ENCODE data around the gene USP40. TPM values are rescaled to one million over a fixed set of nuclear protein-coding genes. Genes with fewer than 3 reads are reported as not detected.

Gene USP40
- total and polyA plus RNA-seq, 7 experiments from 2014 or later, result 3.9 to 24.3 (median 16.4) TPM

DNA sequence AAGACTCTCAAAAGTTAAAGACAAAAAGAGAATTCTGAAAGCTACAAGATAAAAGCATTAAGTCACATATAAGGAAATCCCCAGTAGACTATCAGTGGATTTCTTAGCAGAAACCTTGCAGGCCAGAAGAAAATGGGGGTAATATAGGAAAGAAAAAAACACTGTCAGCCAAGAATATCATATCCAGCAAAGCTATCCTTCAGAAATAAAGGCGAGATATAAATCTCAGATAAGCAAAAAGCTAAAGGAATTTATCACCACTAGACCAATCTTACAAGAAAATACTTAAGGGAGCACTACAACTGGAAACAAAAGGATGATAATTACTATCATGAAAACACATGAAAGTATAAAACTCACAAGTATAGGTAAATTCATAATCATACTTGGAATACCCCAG, 63.1 kb downstream of the USP40 start:
- Histone ChIP-seq H3K9me3 (ENCODE audit: control insufficient read depth in 2 of 3, low read length in 3 of 3) (peaks cover 0 to 20% (median 5%) of the 10 kb centered on the region in 3 experiments), H3K27me3 (ENCODE audit: control insufficient read depth in 2 of 2, insufficient read depth in 2 of 2, low read length in 2 of 2) (no peaks in the 10 kb centered on the region), H3K27ac (ENCODE audit: low read depth, low read length) (no peak overlapping the region), H3K36me3 (ENCODE audit: control insufficient read depth in 2 of 3, insufficient read depth in 3 of 3, low read length in 3 of 3) (peaks cover 0 to 5% (median 0%) of the 10 kb centered on the region in 3 experiments), H3K4me3 (ENCODE audit: low read length) (no peak overlapping the region), H3K4me1 (ENCODE audit: control insufficient read depth in 2 of 2, insufficient read depth in 2 of 2, low read length in 2 of 2) (no peaks in the 10 kb centered on the region)
- peaks cover 0 to 19% (median 0%) of the 10 kb centered on the region in 7 donors for H3K4me1 Mint-ChIP-seq
- no peak overlapping the region for H3K27ac Mint-ChIP-seq
- H3K27me3 Mint-ChIP-seq, result no peaks in the 10 kb centered on the region
- H3K36me3 Mint-ChIP-seq, result peaks cover 41 to 88% (median 76%) of the 10 kb centered on the region in 5 donors
- H3K4me3 Mint-ChIP-seq, result no peak overlapping the region
- DNase-seq (no peak), ATAC-seq (no peak)
- H3K9me3 Mint-ChIP-seq, result peaks cover 10 to 52% (median 31%) of the 10 kb centered on the region in 11 donors
- ChIA-PET POLR2A (interaction anchor here (0.6 kb wide), 1 partner anchor 803 kb away, joined by 4 read pairs; no protein-coding TSS in a partner anchor), CTCF (no interaction called here)
- intact Hi-C loops (cut with micrococcal nuclease), result no loop called here

DNA sequence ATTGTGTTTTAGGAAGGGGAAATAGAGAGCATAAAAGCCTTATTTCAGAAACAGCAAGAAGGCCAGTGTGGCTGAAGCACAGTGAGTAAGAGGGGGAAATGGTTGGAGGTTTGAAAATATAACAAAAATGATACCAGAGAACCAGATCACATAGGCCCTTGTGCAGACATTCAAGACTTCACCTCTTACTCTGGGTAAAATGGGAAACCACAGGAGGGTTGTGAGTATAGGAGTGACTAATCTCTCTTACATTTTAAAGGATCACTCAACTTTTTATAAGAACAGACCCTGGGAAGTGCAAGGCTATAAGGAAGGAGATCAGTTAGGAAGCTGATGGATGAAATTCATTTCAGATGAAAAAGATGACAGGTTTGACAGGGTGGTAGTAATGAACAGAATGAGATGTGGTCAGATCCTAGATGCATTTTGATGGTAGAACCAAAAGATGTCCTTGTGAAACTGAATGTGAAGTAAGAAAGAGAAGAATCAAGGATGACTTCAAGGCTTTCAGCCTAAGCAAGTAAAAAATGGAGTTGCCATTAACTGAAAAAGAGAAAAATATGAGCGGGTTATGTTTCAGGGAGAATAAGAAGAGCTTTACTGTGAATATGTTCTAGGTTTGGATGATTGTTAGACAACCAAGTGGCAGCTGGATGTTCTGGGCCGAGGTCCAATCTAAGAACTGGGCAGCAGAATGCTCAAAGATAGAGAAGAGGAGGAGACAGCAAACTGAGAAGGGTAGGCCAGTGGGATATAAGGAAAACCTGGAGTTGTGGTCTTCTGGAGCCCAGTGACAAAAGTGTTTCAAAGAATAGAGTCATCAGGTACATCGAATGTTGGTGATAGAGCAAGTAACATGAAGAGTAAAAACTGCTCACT, 65.1 kb downstream of the USP40 start:
- no peak overlapping the region for H3K27ac ChIP-seq (ENCODE audit: low read depth, low read length)
- H3K36me3 Mint-ChIP-seq, result peaks cover 41 to 92% (median 74%) of the 10 kb centered on the region in 5 donors

DNA sequence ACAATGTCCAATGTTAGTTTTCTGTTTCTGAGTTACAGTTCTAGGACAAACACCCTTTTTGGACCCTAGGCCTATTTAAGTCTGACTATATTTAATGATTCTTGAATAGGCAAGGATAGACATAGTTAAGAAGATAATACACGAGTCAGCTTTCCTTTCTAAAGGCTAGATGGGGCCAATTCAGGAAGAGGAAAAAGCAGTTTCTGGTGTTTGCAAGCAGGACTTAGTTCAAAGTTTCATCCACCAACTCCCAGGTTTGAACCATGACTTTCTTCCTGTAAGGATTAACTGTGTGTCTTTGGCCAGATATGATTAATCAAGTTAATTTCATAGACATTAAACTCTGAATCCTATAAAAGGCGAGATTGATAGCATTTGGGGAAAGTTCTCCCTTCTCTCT, 66.7 kb downstream of the USP40 start:
- CTCF ChIA-PET, result interaction anchor here (0.5 kb wide), 1 partner anchor 29 kb away, joined by 4 read pairs; no protein-coding TSS in a partner anchor
- H3K36me3 Mint-ChIP-seq, result peaks cover 35 to 84% (median 63%) of the 10 kb centered on the region in 5 donors
- no peaks in the 10 kb centered on the region for H3K27me3 Mint-ChIP-seq

More for the DNA sequence above, 65.1 kb downstream of the USP40 start:
- Mint-ChIP-seq H3K9me3 (peaks cover 10 to 51% (median 30%) of the 10 kb centered on the region in 11 donors), H3K27me3 (no peaks in the 10 kb centered on the region), H3K27ac (peak overlapping the region in 1 of 9 donors; percentile 16), H3K4me1 (peaks cover 0 to 23% (median 0%) of the 10 kb centered on the region in 7 donors), H3K4me3 (no peak overlapping the region)
- CTCF ChIA-PET, result no interaction called here
- intact Hi-C loops (cut with micrococcal nuclease), result no loop called here
- ATAC-seq (no peak), DNase-seq (no peak)
- no peaks in the 10 kb centered on the region for H3K27me3 ChIP-seq (ENCODE audit: control insufficient read depth in 2 of 2, insufficient read depth in 2 of 2, low read length in 2 of 2)
- no peaks in the 10 kb centered on the region for H3K4me1 ChIP-seq (ENCODE audit: control insufficient read depth in 2 of 2, insufficient read depth in 2 of 2, low read length in 2 of 2)
- POLR2A ChIA-PET, result interaction anchor here (0.8 kb wide), 1 partner anchor 284 kb away, joined by 3 read pairs; no protein-coding TSS in a partner anchor
- H3K36me3 ChIP-seq (ENCODE audit: control insufficient read depth in 2 of 3, insufficient read depth in 3 of 3, low read length in 3 of 3), result no peaks in the 10 kb centered on the region
- peaks cover 0 to 20% (median 5%) of the 10 kb centered on the region in 3 experiments for H3K9me3 ChIP-seq (ENCODE audit: control insufficient read depth in 2 of 3, low read length in 3 of 3)
- no peak overlapping the region for H3K4me3 ChIP-seq (ENCODE audit: low read length)

DNA sequence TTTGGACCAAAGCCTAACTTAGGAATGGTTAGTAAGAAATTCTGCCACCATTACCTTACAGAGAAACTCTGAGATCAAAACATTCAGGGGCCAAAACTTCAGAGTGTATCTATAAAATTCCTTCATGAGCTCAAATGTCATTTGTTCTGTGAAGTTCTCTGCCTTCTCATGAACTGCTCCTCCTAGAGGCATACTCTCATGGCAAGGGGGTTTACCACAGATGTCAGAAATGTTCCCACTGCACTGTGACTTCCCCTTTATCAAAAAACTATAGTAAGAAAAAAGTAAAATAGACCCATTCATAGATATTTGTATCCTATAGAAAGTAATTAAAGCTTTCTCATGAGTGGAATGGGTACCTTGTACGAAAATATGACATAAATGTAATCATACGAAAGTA, 68.5 kb downstream of the USP40 start:
- ATAC-seq (no peak), DNase-seq (no peak)
- no peaks in the 10 kb centered on the region for H3K4me1 ChIP-seq (ENCODE audit: control insufficient read depth in 2 of 2, insufficient read depth in 2 of 2, low read length in 2 of 2)
- no peak overlapping the region for H3K4me3 ChIP-seq (ENCODE audit: low read length)
- Mint-ChIP-seq H3K4me1 (peaks cover 0 to 13% (median 0%) of the 10 kb centered on the region in 7 donors), H3K9me3 (peaks cover 6 to 21% (median 13%) of the 10 kb centered on the region in 11 donors), H3K27me3 (no peaks in the 10 kb centered on the region), H3K36me3 (peaks cover 22 to 70% (median 45%) of the 10 kb centered on the region in 5 donors), H3K27ac (no peak overlapping the region), H3K4me3 (no peak overlapping the region)
- peaks cover 0 to 8% (median 0%) of the 10 kb centered on the region in 3 experiments for H3K9me3 ChIP-seq (ENCODE audit: control insufficient read depth in 2 of 3, low read length in 3 of 3)
- H3K36me3 ChIP-seq (ENCODE audit: control insufficient read depth in 2 of 3, insufficient read depth in 3 of 3, low read length in 3 of 3), result peaks cover 0 to 8% (median 0%) of the 10 kb centered on the region in 3 experiments
- intact Hi-C loops (cut with micrococcal nuclease), result no loop called here
- POLR2A ChIA-PET, result interaction anchor here (0.7 kb wide), 1 partner anchor 718 kb away, joined by 3 read pairs; no protein-coding TSS in a partner anchor
- no peak overlapping the region for H3K27ac ChIP-seq (ENCODE audit: low read depth, low read length)
- H3K27me3 ChIP-seq (ENCODE audit: control insufficient read depth in 2 of 2, insufficient read depth in 2 of 2, low read length in 2 of 2), result no peaks in the 10 kb centered on the region
- CTCF ChIA-PET, result no interaction called here

More for the DNA sequence above, 66.7 kb downstream of the USP40 start:
- peaks cover 0 to 23% (median 0%) of the 10 kb centered on the region in 7 donors for H3K4me1 Mint-ChIP-seq
- peaks cover 10 to 39% (median 25%) of the 10 kb centered on the region in 11 donors for H3K9me3 Mint-ChIP-seq
- Histone ChIP-seq H3K9me3 (ENCODE audit: control insufficient read depth in 2 of 3, low read length in 3 of 3) (peaks cover 0 to 20% (median 5%) of the 10 kb centered on the region in 3 experiments), H3K36me3 (ENCODE audit: control insufficient read depth in 2 of 3, insufficient read depth in 3 of 3, low read length in 3 of 3) (peaks cover 0 to 8% (median 0%) of the 10 kb centered on the region in 3 experiments), H3K27me3 (ENCODE audit: control insufficient read depth in 2 of 2, insufficient read depth in 2 of 2, low read length in 2 of 2) (no peaks in the 10 kb centered on the region), H3K4me1 (ENCODE audit: control insufficient read depth in 2 of 2, insufficient read depth in 2 of 2, low read length in 2 of 2) (no peaks in the 10 kb centered on the region), H3K4me3 (ENCODE audit: low read length) (no peak overlapping the region), H3K27ac (ENCODE audit: low read depth, low read length) (no peak overlapping the region)
- H3K4me3 Mint-ChIP-seq, result no peak overlapping the region
- ATAC-seq (no peak), DNase-seq (no peak)
- POLR2A ChIA-PET, result no interaction called here
- intact Hi-C loops (cut with micrococcal nuclease), result no loop called here
- no peak overlapping the region for H3K27ac Mint-ChIP-seq

DNA sequence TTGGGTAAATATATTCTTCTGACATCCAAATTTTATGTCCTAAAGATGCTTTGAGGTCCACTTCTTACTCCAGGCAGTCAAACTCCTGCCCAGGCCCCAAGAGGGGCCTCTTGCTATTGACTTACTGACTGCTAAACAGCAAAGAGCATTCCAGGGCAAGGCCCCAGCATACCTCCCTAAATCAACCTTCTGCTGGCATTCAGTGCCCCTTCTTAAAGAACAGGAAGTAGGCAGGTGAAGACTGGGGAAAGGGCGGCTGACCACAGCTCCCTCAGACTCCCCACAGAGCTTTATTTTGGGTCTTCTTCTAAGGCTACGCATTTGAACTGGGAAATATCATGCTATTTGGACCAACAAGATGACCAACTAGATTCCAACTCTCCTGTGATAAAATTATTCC, 68.9 kb downstream of the USP40 start:
- Mint-ChIP-seq H3K4me3 (no peak overlapping the region), H3K27me3 (no peaks in the 10 kb centered on the region), H3K4me1 (peaks cover 0 to 13% (median 0%) of the 10 kb centered on the region in 7 donors), H3K27ac (no peak overlapping the region), H3K36me3 (peaks cover 17 to 69% (median 41%) of the 10 kb centered on the region in 5 donors), H3K9me3 (peaks cover 4 to 16% (median 9%) of the 10 kb centered on the region in 11 donors)
- Histone ChIP-seq H3K4me3 (ENCODE audit: low read length) (no peak overlapping the region), H3K9me3 (ENCODE audit: control insufficient read depth in 2 of 3, low read length in 3 of 3) (peaks cover 0 to 4% (median 0%) of the 10 kb centered on the region in 3 experiments), H3K27ac (ENCODE audit: low read depth, low read length) (no peak overlapping the region), H3K36me3 (ENCODE audit: control insufficient read depth in 2 of 3, insufficient read depth in 3 of 3, low read length in 3 of 3) (peaks cover 0 to 8% (median 0%) of the 10 kb centered on the region in 3 experiments), H3K4me1 (ENCODE audit: control insufficient read depth in 2 of 2, insufficient read depth in 2 of 2, low read length in 2 of 2) (no peaks in the 10 kb centered on the region), H3K27me3 (ENCODE audit: control insufficient read depth in 2 of 2, insufficient read depth in 2 of 2, low read length in 2 of 2) (no peaks in the 10 kb centered on the region)
- POLR2A ChIA-PET, result interaction anchor here (0.7 kb wide), 1 partner anchor 718 kb away, joined by 3 read pairs; no protein-coding TSS in a partner anchor
- DNase-seq (no peak), ATAC-seq (no peak)
- intact Hi-C loops (cut with micrococcal nuclease), result no loop called here
- CTCF ChIA-PET, result no interaction called here

DNA sequence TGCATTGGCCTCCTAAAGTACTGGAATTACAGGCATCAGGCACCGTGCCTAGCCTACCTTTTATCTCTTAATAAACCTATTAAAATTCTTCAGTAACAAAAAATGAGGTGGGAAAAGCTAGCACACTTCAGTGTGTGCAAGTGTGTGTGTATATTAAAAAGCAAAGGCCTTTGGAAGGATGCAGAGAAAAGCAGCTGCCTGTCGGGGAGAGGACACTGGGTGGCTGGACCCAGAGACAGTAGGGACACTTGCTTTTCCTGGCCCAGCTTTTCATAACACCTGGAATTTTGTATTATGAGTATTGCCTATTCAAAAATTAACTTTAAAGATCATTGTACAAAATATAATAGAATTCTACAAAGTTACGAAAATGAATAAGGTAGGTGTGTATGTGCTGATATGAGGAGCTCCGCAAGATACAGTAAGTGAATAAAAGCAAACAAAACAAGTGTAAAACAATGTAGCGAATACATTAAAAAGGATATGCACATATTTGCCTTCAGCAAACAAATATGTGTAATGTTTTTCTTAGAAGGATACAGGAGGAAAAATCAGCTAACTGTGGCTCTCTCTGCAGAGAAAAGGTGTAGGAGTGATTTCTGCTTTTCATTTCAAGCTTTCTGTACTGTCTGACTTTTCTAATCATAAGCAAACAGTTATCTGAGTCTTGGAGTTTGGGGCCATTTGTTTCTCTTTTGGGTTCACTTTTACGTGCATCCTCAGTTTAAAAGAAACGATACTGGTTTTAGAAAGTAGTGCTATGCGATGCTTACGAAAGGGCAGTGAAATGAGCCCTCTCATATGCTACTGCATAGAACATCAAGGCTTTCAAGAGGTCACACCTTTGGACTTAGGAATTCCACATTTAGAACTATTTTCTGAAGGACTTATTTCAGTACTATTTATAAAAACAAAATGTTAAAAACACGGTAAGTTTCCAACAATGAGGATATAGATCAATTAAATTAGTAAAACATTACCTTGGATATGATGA, 70.8 kb downstream of the USP40 start:
- peaks cover 0 to 16% (median 0%) of the 10 kb centered on the region in 3 experiments for H3K36me3 ChIP-seq (ENCODE audit: control insufficient read depth in 2 of 3, insufficient read depth in 3 of 3, low read length in 3 of 3)
- H3K27me3 Mint-ChIP-seq, result no peaks in the 10 kb centered on the region
- DNase-seq (no peak), ATAC-seq (no peak)
- no peak overlapping the region for H3K27ac Mint-ChIP-seq
- no peak overlapping the region for H3K4me3 ChIP-seq (ENCODE audit: low read length)
- POLR2A ChIA-PET, result interaction anchor here (0.7 kb wide), 1 partner anchor 45 kb away, joined by 3 read pairs; no protein-coding TSS in a partner anchor
- H3K4me3 Mint-ChIP-seq, result no peak overlapping the region
- H3K9me3 ChIP-seq (ENCODE audit: control insufficient read depth in 2 of 3, low read length in 3 of 3), result no peaks in the 10 kb centered on the region
- H3K9me3 Mint-ChIP-seq, result no peaks in the 10 kb centered on the region
- intact Hi-C loops (cut with micrococcal nuclease), result no loop called here
- H3K27me3 ChIP-seq (ENCODE audit: control insufficient read depth in 2 of 2, insufficient read depth in 2 of 2, low read length in 2 of 2), result no peaks in the 10 kb centered on the region
- H3K27ac ChIP-seq (ENCODE audit: low read depth, low read length), result no peak overlapping the region
- H3K36me3 Mint-ChIP-seq, result peaks cover 2 to 65% (median 23%) of the 10 kb centered on the region in 5 donors
- peaks cover 0 to 6% (median 0%) of the 10 kb centered on the region in 7 donors for H3K4me1 Mint-ChIP-seq
- CTCF ChIA-PET, result interaction anchor here (0.7 kb wide), 1 partner anchor 95 kb away, joined by 3 read pairs; no protein-coding TSS in a partner anchor
- no peaks in the 10 kb centered on the region for H3K4me1 ChIP-seq (ENCODE audit: control insufficient read depth in 2 of 2, insufficient read depth in 2 of 2, low read length in 2 of 2)

Measured in naive thymus-derived CD4-positive, alpha-beta T cell (primary cell).